ENCODE results near the gene TESK1.

The TESK1 gene

DNA sequence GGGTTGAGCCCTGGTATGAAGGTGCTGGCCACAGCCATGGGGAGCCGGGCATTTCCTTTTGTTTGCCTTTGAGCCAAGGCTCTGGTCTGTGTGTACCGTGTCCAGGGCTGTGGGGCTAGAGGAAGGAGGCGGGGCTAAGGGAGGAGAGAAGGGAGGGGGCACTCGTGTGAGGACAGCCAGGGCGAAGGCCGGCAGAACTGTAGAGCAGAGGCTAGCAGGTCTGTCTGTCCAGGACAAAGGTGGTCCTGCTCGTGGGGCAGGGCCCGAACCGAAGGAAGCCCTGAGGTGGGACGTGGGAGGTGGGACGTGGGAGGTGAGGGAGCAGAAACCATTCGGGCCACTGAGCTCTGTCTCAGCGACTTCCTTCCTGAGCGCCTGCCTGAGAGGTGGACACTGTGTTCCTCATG is 41.3 kb upstream of the TESK1 start:
- Histone ChIP-seq H2AFZ (ENCODE audit: low read length) (no peak overlapping the region), H3K9ac (ENCODE audit: low read length) (no peak overlapping the region), H3K9me3 (ENCODE audit: low read length) (no peaks in the 10 kb centered on the region), H3K4me1 (ENCODE audit: insufficient read depth, low read length, severe bottlenecking) (no peaks in the 10 kb centered on the region), H3K4me3 (ENCODE audit: low read depth, low read length, poor library complexity, severe bottlenecking) (no peak overlapping the region), H3K9me2 (ENCODE audit: low read depth, low read length) (no peaks in the 10 kb centered on the region), H3K4me2 (ENCODE audit: low read length) (no peak overlapping the region), H3F3A (ENCODE audit: insufficient read depth, low read length) (no peaks in the 10 kb centered on the region), H3K27me3 (ENCODE audit: insufficient read depth, low read length) (0 out of 2 replicates have a peak, but pooled peaks cover 2% of the 10 kb centered on the region), H4K20me1 (ENCODE audit: insufficient read depth, low read length) (no peaks in the 10 kb centered on the region), H3K36me3 (ENCODE audit: insufficient read depth, low read length) (no peaks in the 10 kb centered on the region), H3K27ac (ENCODE audit: low read depth, low read length, poor library complexity, severe bottlenecking) (no peak overlapping the region), H3K79me2 (ENCODE audit: insufficient read depth, low read length) (no peaks in the 10 kb centered on the region)
- TF ChIP-seq CTCF (IDR thresholded peaks at IDR 0.05; ENCODE audit: low read length) (no peak), EZH2 (IDR thresholded peaks at IDR 0.05; ENCODE audit: borderline replicate concordance, low read length) (no peak)

DNA sequence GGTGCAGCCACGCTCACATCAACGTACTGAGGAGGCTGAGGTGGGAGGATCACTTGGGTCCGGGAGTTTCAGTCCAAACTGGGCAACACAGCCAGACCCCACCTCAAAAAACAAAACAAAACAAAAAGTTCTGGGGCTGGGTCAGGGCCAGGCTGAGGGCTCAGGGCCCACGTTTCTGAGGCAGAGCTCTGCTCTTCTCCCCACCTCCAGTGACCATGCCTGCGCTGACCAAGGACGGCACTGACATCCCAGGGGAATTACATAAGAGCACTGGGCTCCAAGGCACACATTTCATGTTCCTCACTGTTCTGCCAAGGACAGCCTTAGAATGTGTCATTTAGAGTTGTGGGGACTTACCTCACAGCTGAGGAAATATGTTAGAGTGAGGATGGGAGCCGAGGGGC is 40.4 kb upstream of the TESK1 start:
- H3K9ac ChIP-seq (ENCODE audit: low read length) = no peak overlapping the region
- H3K9me2 ChIP-seq (ENCODE audit: low read depth, low read length) = no peaks in the 10 kb centered on the region
- no peaks in the 10 kb centered on the region for H3F3A ChIP-seq (ENCODE audit: insufficient read depth, low read length)
- H3K27me3 ChIP-seq (ENCODE audit: insufficient read depth, low read length) = 0 out of 2 replicates have a peak, but pooled peaks cover 2% of the 10 kb centered on the region
- H3K36me3 ChIP-seq (ENCODE audit: insufficient read depth, low read length) = no peaks in the 10 kb centered on the region
- H3K27ac ChIP-seq (ENCODE audit: low read depth, low read length, poor library complexity, severe bottlenecking) = no peak overlapping the region
- no peaks in the 10 kb centered on the region for H3K9me3 ChIP-seq (ENCODE audit: low read length)
- no peaks in the 10 kb centered on the region for H3K79me2 ChIP-seq (ENCODE audit: insufficient read depth, low read length)
- peaks cover 5% of the 10 kb centered on the region for H3K4me1 ChIP-seq (ENCODE audit: insufficient read depth, low read length, severe bottlenecking)
- no peaks in the 10 kb centered on the region for H4K20me1 ChIP-seq (ENCODE audit: insufficient read depth, low read length)
- no peak overlapping the region for H3K4me2 ChIP-seq (ENCODE audit: low read length)
- H3K4me3 ChIP-seq (ENCODE audit: low read depth, low read length, poor library complexity, severe bottlenecking) = no peak overlapping the region
- no peak overlapping the region for H2AFZ ChIP-seq (ENCODE audit: low read length)
- TF ChIP-seq EZH2 (IDR thresholded peaks at IDR 0.05; ENCODE audit: borderline replicate concordance, low read length) = no peak
- no peak for TF ChIP-seq CTCF (IDR thresholded peaks at IDR 0.05; ENCODE audit: low read length)

- no peak overlapping the region for H3K4me3 ChIP-seq (ENCODE audit: low read depth, low read length, poor library complexity, severe bottlenecking)
- no peaks in the 10 kb centered on the region for H3F3A ChIP-seq (ENCODE audit: insufficient read depth, low read length)
- no peak for TF ChIP-seq EZH2 (IDR thresholded peaks at IDR 0.05; ENCODE audit: borderline replicate concordance, low read length)
- no peaks in the 10 kb centered on the region for H4K20me1 ChIP-seq (ENCODE audit: insufficient read depth, low read length)
- no peak overlapping the region for H3K27ac ChIP-seq (ENCODE audit: low read depth, low read length, poor library complexity, severe bottlenecking)
- no peak overlapping the region for H3K9ac ChIP-seq (ENCODE audit: low read length)
- H3K9me2 ChIP-seq (ENCODE audit: low read depth, low read length) = no peaks in the 10 kb centered on the region
- 0 out of 2 replicates have a peak, but pooled peaks cover 2% of the 10 kb centered on the region for H3K27me3 ChIP-seq (ENCODE audit: insufficient read depth, low read length)
- H3K4me1 ChIP-seq (ENCODE audit: insufficient read depth, low read length, severe bottlenecking) = peaks cover 17% of the 10 kb centered on the region
- no peaks in the 10 kb centered on the region for H3K9me3 ChIP-seq (ENCODE audit: low read length)
- H3K4me2 ChIP-seq (ENCODE audit: low read length) = no peak overlapping the region
- no peak overlapping the region for H2AFZ ChIP-seq (ENCODE audit: low read length)
- no peaks in the 10 kb centered on the region for H3K79me2 ChIP-seq (ENCODE audit: insufficient read depth, low read length)
- no peaks in the 10 kb centered on the region; the same call in 1 of the 2 replicates for H3K36me3 ChIP-seq (ENCODE audit: insufficient read depth, low read length)
Measured at GRCh38 chr9:35566417-35566816, 38.6 kb upstream of the TESK1 start.

DNA sequence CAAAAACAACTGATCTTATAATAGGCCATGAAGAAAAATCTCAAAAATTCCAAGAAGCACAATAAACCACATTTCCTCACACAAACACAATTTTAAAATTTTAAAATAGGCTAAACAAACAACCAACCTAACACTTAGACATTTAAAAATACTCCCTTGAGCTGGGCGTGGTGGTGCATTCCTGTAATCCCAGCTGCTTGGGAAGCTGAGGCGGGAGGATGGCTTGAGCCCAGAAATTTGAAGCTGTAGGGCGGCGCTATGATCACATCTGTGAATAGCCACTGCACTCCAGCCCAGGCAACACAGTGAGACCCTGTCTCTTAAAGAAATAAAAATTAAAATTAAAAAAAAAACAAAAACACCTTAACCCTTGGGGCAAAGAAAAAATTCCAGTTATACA is 36.9 kb upstream of the TESK1 start:
- H3K9me3 ChIP-seq (ENCODE audit: low read length) = no peaks in the 10 kb centered on the region
- no peak overlapping the region for H3K27ac ChIP-seq (ENCODE audit: low read depth, low read length, poor library complexity, severe bottlenecking)
- H3K4me1 ChIP-seq (ENCODE audit: insufficient read depth, low read length, severe bottlenecking) = peaks cover 17% of the 10 kb centered on the region
- no peak overlapping the region for H3K4me2 ChIP-seq (ENCODE audit: low read length)
- no peaks in the 10 kb centered on the region; the same call in 1 of the 2 replicates for H3K36me3 ChIP-seq (ENCODE audit: insufficient read depth, low read length)
- H3F3A ChIP-seq (ENCODE audit: insufficient read depth, low read length) = no peaks in the 10 kb centered on the region
- no peak overlapping the region for H3K4me3 ChIP-seq (ENCODE audit: low read depth, low read length, poor library complexity, severe bottlenecking)
- H3K9ac ChIP-seq (ENCODE audit: low read length) = no peak overlapping the region
- no peak overlapping the region for H2AFZ ChIP-seq (ENCODE audit: low read length)
- H3K79me2 ChIP-seq (ENCODE audit: insufficient read depth, low read length) = no peaks in the 10 kb centered on the region
- H3K27me3 ChIP-seq (ENCODE audit: insufficient read depth, low read length) = no peaks in the 10 kb centered on the region
- no peaks in the 10 kb centered on the region for H3K9me2 ChIP-seq (ENCODE audit: low read depth, low read length)
- H4K20me1 ChIP-seq (ENCODE audit: insufficient read depth, low read length) = no peaks in the 10 kb centered on the region
- 0 out of 2 replicates have a peak, but pooled peaks have one; percentile 8 for TF ChIP-seq CTCF (IDR thresholded peaks at IDR 0.05; ENCODE audit: low read length)
- TF ChIP-seq EZH2 (IDR thresholded peaks at IDR 0.05; ENCODE audit: borderline replicate concordance, low read length) = no peak
